ENCODE data around the gene SPINK8.
"Not testable (repeated sequence)": the region's sequence is repeated elsewhere in the genome, so short reads cannot be mapped to it uniquely, and the experiment has no call there.

The SPINK8 gene

DNA sequence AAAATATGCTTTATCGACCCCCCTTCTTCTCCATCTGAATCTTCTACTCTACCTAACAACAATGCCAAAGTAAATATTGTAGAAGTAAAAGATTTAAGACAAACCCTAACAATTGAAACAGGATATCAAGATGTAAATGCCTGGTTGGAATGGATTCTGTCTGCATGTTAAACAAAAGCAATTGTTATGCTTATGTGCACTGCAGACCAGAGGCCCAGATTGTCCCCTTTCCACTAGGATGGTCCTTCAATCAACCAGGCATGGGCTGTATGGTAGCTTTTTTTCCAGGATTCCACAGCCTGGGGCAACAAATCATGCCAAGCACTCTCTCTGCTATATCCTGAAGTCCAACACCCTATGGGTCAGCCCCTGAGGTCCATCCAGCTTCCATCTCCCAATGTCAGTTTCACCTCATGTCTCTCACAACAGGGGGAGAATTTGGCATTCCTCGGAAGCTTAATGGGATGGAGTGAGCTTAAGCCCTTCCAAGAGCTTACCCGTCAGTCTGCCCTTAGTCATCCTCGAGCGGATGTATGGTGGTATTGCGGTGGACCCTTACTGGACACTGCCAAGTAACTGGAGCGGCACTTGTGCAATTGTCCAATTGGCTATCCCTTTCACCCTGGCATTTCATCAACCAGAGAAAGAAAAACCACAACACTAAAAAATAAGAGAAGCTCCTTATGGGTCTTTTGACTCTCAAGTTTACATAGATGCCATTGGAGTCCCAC is 56.4 kb downstream of the SPINK8 start:
- DNase-seq: no peak

DNA sequence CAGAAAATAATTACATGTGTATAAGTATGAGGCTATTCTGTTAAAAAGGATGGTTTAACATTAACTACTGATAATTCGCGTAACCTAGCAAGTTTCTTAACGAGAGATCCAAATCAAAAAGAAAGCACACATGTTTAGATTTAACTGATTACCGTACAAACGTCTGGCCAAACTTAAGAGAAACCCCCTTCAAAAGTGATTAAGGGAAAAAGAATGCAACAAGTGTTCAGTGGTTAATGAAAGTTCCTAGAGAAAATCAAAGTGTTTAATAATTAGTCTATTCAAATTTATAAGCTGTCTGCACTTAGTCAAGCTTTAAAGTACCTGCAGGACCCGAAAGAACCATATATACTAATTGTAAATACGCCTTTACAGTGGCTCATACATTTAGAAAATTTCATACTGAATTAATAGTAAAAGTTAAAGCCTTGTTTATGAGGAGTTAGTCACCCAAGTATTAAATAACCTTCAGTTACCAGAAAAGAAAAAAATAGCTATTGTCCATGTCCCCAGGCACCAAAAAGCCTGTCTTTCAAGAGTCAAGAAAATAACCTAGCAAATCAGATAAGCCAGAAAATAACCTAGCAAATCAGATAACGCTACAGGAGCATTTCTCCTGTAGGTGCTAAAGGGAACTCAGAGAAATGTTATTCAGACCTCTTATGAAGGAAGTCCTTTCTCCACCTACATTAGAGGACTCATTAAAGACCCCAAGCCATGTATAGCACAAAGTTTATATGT is 58.0 kb downstream of the SPINK8 start:
- no peak for DNase-seq

DNA sequence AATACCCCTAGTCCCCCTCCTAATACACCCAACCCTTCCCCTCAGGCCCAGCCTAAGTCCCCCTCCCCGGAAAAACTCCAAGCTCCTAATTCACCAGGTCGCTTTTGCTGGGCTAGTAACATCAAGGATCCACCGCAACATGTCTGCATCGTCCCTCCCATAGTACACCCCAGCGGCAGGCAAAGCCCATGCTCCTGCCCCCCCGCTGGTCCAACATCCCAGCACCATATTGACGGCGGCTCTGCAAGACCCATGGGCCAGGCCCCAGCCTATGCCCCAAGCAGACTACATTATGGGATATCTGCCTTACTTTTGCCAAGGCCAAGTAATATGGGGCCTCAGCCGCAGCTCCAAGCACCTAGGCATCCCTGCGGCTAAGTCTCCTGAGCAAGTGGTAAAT is 59.0 kb downstream of the SPINK8 start:
- no peak for DNase-seq

DNA sequence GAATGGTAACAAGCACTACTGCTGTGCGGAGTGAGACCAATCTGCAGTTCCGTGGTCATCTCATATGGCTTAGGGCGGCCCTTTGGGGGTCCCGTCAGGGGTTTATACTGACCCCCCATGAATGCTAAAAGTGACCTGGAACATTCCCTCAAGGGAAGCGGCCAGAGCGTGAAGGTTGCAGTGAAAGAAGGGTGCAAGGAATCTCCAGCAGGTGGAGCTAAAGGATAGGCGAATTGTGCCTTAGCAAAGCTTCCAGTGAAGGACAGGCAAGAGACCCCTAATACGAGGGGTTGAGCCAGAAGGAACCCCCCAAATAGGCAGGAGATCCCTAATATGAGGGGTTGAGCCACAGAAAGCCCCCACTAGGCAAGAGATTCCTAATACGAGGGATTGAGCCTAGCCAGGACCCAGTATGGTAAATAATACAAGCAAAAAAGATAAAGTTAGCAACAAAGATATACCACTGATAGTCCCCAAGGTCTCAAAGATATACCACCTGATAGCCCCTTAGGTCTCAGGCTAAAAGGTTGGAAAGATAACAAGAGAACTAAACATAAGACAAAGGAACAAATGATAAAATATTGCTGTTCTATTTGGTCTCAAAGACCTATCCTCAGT is 59.8 kb downstream of the SPINK8 start:
- DNase-seq: peak; percentile 40 to 68

DNA sequence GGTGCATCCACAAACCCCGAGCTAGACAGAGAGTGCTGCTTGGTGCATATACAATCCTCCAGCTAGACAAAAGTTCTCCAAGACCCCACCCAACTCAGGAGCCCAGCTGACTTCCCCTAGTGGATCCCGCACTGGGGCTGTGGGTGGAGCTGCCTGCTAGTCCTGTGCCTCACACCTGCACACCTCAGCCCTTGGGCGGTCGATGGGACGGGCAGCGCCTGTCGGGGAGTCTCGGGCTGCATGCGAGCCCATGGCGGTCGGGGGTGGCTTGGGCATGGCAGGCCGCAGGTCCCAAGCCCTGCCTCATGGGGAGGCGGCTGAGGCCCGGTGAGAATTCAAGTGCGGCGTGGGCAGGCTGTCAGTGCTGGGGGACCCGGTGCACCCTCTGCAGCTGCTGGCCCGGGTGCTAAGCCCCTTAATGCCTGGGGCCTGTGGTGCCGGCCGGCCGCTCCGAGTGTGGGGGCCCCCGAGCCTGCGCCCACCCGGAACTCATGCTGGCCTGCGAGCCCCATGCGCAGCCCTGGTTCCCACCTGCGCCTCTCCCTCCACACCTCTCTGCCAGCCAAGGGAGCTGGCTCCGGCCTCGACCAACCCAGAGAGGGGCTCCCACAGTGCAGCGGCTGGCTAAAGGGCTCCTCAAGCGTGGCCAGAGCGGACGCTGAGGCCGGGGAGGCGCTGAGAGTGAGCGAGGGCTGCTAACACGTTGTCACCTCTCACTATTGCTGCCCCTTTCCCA is 61.5 kb downstream of the SPINK8 start:
- no peak for DNase-seq

DNA sequence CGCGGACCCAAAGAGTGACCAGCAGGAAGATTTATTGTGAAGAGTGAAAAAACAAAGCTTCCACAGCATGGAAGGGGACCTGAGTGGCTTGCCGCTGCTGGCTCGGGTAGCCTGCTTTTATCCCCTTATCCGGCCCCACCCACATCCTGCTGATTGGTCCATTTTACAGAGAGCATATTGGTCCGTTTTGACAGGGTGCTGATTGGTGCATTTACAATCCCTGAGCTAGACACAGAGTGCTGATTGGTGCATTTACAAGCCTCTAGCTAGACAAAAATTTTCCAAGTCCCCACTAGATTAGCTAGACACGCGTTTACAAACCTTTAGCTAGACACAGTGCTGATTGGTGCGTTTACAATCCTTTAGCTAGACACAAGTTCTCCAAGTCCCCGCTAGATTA is 62.2 kb downstream of the SPINK8 start:
- not testable (repeated sequence) for DNase-seq

DNA sequence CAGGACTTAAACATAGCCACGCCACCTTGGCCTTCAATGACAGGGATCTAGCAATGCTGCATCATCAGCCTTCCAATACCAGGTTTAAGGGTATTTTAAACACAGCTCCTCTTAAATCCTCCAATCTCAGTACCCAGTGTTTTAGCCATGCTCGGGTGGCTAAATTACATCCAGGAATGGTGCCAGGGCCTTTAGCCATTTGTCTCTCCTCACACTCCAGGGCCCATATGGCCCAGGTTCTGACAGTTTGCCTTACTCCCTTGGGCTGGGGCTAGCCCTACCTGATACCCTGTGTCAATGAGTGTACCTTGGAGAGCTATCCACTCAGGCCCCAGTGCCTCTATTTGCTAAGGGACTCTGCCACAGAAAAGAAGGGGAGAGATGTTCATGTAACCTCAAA is 63.2 kb downstream of the SPINK8 start:
- DNase-seq: no peak

DNA sequence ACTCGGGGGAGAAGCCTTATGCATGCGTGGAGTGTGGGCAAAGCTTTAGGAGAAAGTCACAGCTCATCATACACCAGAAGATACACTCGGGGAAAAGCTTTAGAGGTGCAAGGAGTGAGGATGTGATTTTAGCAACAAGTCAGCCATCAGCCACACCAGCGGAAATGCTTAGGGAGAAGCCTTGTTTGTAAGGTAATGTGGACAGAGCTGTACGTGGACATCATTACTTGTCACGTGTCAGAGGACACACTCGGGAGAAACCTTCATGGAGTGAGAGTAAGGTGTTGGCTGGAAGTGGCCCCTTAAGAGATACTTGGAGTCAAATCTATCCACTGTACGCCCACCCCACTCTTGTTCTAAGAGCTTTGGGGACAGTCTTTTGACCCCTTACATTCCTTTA is 63.9 kb downstream of the SPINK8 start:
- DNase-seq: no peak

DNA sequence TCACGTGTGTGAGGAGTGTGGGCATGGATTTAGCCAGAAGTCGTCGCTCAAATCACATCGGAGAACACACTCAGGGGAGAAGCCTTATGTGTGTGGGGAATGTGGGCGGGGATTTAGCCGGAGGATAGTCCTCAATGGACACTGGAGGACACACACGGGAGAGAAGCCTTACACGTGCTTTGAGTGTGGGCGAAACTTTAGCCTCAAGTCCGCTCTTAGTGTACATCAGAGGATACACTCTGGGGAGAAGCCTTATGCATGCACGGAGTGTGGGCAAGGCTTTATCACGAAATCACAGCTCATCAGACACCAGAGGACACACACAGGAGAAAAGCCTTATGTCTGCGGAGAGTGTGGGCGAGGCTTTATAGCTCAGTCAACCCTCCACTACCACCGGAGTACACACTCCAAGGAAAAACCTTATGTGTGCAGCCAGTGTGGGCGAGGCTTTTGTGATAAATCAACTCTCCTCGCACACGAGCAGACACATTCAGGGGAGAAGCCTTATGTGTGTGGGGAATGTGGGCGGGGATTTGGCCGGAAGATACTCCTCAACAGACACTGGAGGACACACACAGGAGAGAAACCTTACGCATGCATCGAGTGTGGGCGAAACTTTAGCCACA is 64.4 kb downstream of the SPINK8 start:
- DNase-seq: peak in 1 of 2 donors; percentile 16

DNA sequence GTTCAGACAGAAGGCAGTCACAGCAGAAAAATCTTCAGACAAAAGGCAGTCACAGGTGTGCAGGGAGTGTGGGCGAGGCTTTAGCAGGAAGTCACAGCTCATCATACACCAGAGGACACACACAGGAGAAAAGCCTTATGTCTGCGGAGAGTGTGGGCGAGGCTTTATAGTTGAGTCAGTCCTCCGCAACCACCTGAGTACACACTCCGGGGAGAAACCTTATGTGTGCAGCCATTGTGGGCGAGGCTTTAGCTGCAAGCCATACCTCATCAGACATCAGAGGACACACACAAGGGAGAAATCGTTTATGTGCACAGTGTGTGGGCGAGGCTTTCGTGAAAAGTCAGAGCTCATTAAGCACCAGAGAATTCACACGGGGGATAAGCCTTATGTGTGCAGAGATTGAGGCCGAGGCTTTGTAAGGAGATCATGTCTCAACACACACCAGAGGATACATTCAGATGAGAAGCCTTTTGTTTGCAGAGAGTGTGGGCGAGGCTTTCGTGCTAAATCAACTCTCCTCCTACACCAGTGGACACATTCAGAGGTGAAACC is 65.0 kb downstream of the SPINK8 start:
- peak; percentile 69 to 75 for DNase-seq

DNA sequence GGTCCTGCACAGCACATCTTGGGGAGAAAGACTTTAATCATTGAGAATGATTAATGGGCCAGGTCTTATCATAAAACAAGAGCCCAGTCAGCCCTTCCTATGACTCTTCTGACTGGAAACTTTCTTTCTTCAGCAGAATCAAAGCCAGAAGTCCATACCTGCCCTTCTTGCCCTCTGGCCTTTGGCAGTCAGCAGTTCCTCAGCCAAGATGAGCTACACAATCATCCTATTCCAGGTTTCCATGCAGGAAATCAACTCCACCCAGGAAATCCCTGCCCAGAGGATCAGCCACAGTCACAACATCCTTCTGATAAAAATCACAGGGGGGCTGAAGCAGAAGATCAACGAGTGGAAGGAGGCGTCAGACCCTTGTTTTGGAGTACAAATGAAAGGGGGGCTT is 65.7 kb downstream of the SPINK8 start:
- DNase-seq: no peak

DNA sequence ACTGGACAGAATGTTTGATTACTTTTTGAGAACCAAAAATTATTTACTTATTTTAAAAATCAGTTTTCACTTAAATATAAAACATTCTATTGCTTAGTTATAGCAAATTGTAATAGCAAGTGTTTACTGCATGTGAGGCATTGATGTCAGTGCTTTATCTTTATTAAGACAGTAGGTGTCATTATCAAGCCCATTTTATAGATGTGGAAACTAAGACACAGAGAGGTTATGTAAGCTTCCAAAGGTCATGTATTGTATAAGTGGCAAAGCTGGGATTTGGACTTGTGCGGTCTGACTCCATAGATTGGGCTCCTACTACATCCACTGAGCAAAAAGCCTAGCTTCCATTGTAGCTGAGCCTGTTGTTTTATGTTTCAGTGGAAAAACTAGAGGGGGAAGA is 74.9 kb downstream of the SPINK8 start:
- no peak for DNase-seq

Data from CD4-positive, alpha-beta T cell treated with Interleukin-1 beta for 1 hour (primary cell).